IMR-90 (cell line): Measurements from ENCODE around the gene CAPN5. TPM values are rescaled to one million over a fixed set of nuclear protein-coding genes. Genes with fewer than 3 reads are reported as not detected.

Experiments used
- ATAC-seq: fragments of 200-7000 bp; cut with Tn5 transposase; 2 replicates; pipeline ENCODE4 v1.9.1; 2020; ENCODE audit warnings: low read depth, mild to moderate bottlenecking, moderate library complexity
- BruUV-seq: library from RNA; stranded (reverse); fragments of 400-500 nt; replicated peaks from 2 replicates; lab custom pipeline; 2021; lab: Mats Ljungman, UMichigan
- CTCF ChIA-PET: fragments of 300-600 bp; formaldehyde crosslinking; extraction: SDS; loops from one replicate; lab custom pipeline; 2021; ENCODE audit warnings: antibody characterized with exemption; lab: Yijun Ruan, JAX
- POLR2A ChIA-PET: fragments of 300-600 bp; sonication (Branson Sonifier 250); formaldehyde crosslinking; loops from one replicate; lab custom pipeline; 2022; ENCODE audit warnings: antibody characterized with exemption; ENCODE audit not compliant: unreplicated experiment; lab: Charles Lee
- DNase-seq: peaks from one replicate; pipeline ENCODE4 v3.0.0; 2013
- H2AFZ ChIP-seq: replicated peaks from 2 replicates; pipeline ENCODE3; 2013; ENCODE audit warnings: low read length, mild to moderate bottlenecking; ENCODE audit not compliant: poor library complexity
- H2AK5ac ChIP-seq: 2 replicates; pipeline ENCODE4 v1.6.1; 2013; ENCODE audit warnings: low read depth, low read length, inconsistent platforms
- H2AK9ac ChIP-seq: replicated peaks from 2 replicates; pipeline ENCODE3; 2013; ENCODE audit warnings: mild to moderate bottlenecking, low read depth, low read length, moderate library complexity; ENCODE audit not compliant: poor library complexity
- H2BK120ac ChIP-seq: 2 replicates; pipeline ENCODE4 v1.6.1; 2013; ENCODE audit warnings: low read depth, low read length, inconsistent platforms
- H2BK15ac ChIP-seq: 3 replicates; pipeline ENCODE4 v1.6.1; 2013; ENCODE audit warnings: low read depth, low read length, inconsistent platforms
- H2BK20ac ChIP-seq: 2 replicates; pipeline ENCODE4 v1.6.1; 2013; ENCODE audit warnings: low read depth, mild to moderate bottlenecking, inconsistent platforms, low read length, moderate library complexity
- H2BK5ac ChIP-seq: 2 replicates; pipeline ENCODE4 v1.6.1; 2013; ENCODE audit warnings: mild to moderate bottlenecking, low read depth, low read length, inconsistent platforms; ENCODE audit not compliant: poor library complexity, severe bottlenecking
- H3K14ac ChIP-seq: replicated peaks from 2 replicates; pipeline ENCODE4 v1.6.1; 2013; ENCODE audit warnings: low read depth, low read length, inconsistent platforms
- H3K18ac ChIP-seq: 2 replicates; pipeline ENCODE4 v1.6.1; 2013; ENCODE audit warnings: low read depth, low read length, control low read depth
- H3K23ac ChIP-seq: 2 replicates; pipeline ENCODE4 v1.6.1; 2013; ENCODE audit warnings: low read depth, low read length, inconsistent platforms
- H3K27ac ChIP-seq: 2 replicates; pipeline ENCODE4 v1.5.1; 2013; ENCODE audit warnings: mild to moderate bottlenecking, control low read depth, low read length; ENCODE audit not compliant: insufficient read depth
- H3K27me3 ChIP-seq: 2 replicates; pipeline ENCODE4 v1.6.1; 2013; ENCODE audit warnings: low read length; ENCODE audit not compliant: control insufficient read depth, insufficient read depth
- H3K36me3 ChIP-seq: 2 replicates; pipeline ENCODE4 v1.6.1; 2013; ENCODE audit warnings: low read length, mixed read lengths; ENCODE audit not compliant: control insufficient read depth, insufficient read depth
- H3K4ac ChIP-seq: 2 replicates; pipeline ENCODE4 v1.6.1; 2013; ENCODE audit warnings: low read depth, low read length, inconsistent platforms
- H3K4me1 ChIP-seq: 2 replicates; pipeline ENCODE4 v1.6.1; 2013; ENCODE audit warnings: low read length, mixed read lengths; ENCODE audit not compliant: control insufficient read depth, insufficient read depth
- H3K4me2 ChIP-seq: 2 replicates; pipeline ENCODE4 v1.6.1; 2013; ENCODE audit warnings: low read depth, mild to moderate bottlenecking, control low read depth, low read length, moderate library complexity
- H3K4me3 ChIP-seq: 2 replicates; pipeline ENCODE4 v1.5.1; 2013; ENCODE audit warnings: low read depth, mild to moderate bottlenecking, control low read depth, low read length, moderate library complexity; ENCODE audit not compliant: insufficient read depth
- H3K56ac ChIP-seq: 2 replicates; pipeline ENCODE4 v1.6.1; 2013; ENCODE audit warnings: low read length, inconsistent platforms; ENCODE audit not compliant: insufficient read depth; ENCODE audit errors: extremely low read depth
- H3K79me1 ChIP-seq, 2 experiments: 2 replicates each; pipeline ENCODE4 v1.6.1; 2013; ENCODE audit warnings: low read length in 2 of 2, inconsistent platforms in 1 of 2, low read depth in 1 of 2
- H3K9ac ChIP-seq: 2 replicates; pipeline ENCODE4 v1.6.1; 2013; ENCODE audit warnings: low read depth, low read length, control low read depth
- H3K9me1 ChIP-seq: 2 replicates; pipeline ENCODE4 v1.6.1; 2013; ENCODE audit warnings: low read length, inconsistent platforms; ENCODE audit not compliant: insufficient read depth
- H3K9me3 ChIP-seq: 2 replicates; pipeline ENCODE4 v1.6.1; 2013; ENCODE audit warnings: low read length; ENCODE audit not compliant: control insufficient read depth, insufficient read depth
- H4K20me1 ChIP-seq: 2 replicates; pipeline ENCODE4 v1.6.1; 2013; ENCODE audit warnings: low read length, inconsistent platforms; ENCODE audit not compliant: insufficient read depth
- H4K5ac ChIP-seq: 2 replicates; pipeline ENCODE4 v1.6.1; 2013; ENCODE audit warnings: mild to moderate bottlenecking, low read depth, low read length, control low read depth
- H4K8ac ChIP-seq, 2 experiments: 2 replicates each; pipeline ENCODE4 v1.6.1; 2013; ENCODE audit warnings: low read depth in 2 of 2, low read length in 2 of 2, control low read depth in 1 of 2, inconsistent platforms in 1 of 2
- H4K91ac ChIP-seq: 2 replicates; pipeline ENCODE4 v1.6.1; 2013; ENCODE audit warnings: low read depth, low read length, inconsistent platforms; ENCODE audit not compliant: insufficient read depth
- BHLHE40 ChIP-seq: fragments of 150-350 bp; IDR thresholded peaks from 2 replicates; pipeline ENCODE4 v1.6.1; 2016; ENCODE audit warnings: mild to moderate bottlenecking, low read depth, low read length
- CEBPB ChIP-seq: IDR thresholded peaks from 2 replicates; pipeline ENCODE4 v1.6.1; 2012; ENCODE audit warnings: low read depth, low read length, improper control_type of control experiment
- CHD1 ChIP-seq: IDR thresholded peaks from 2 replicates; pipeline ENCODE4 v1.6.1; 2012; ENCODE audit warnings: low read depth, low read length, improper control_type of control experiment
- FOS ChIP-seq: fragments of 150-350 bp; IDR thresholded peaks from 2 replicates; pipeline ENCODE4 v1.6.1; 2016; ENCODE audit warnings: low read depth, low read length
- MAFK ChIP-seq: IDR thresholded peaks from 2 replicates; pipeline ENCODE4 v1.6.1; 2012; ENCODE audit warnings: low read depth, low read length, improper control_type of control experiment
- NFE2L2 ChIP-seq: fragments of 150-350 bp; IDR thresholded peaks from 2 replicates; pipeline ENCODE4 v1.6.1; 2016; ENCODE audit warnings: low read depth, mild to moderate bottlenecking, low read length
- POLR2A ChIP-seq: IDR thresholded peaks from 2 replicates; pipeline ENCODE4 v1.6.1; 2012; ENCODE audit warnings: mild to moderate bottlenecking, low read depth, low read length
- RAD21 ChIP-seq: IDR thresholded peaks from 2 replicates; pipeline ENCODE4 v1.6.1; 2012; ENCODE audit warnings: low read length, improper control_type of control experiment
- RCOR1 ChIP-seq: IDR thresholded peaks from 2 replicates; pipeline ENCODE4 v1.6.1; 2012; ENCODE audit warnings: mild to moderate bottlenecking, low read length, improper control_type of control experiment; ENCODE audit not compliant: insufficient replicate concordance
- RFX5 ChIP-seq: IDR thresholded peaks from 2 replicates; pipeline ENCODE4 v1.8.0; 2012; ENCODE audit warnings: low read depth, mild to moderate bottlenecking, low read length, moderate library complexity
- SMC3 ChIP-seq: fragments of 150-350 bp; IDR thresholded peaks from 2 replicates; pipeline ENCODE4 v1.6.1; 2016; ENCODE audit warnings: low read depth, mild to moderate bottlenecking, antibody characterized with exemption, low read length, moderate library complexity
- WGBS, 2 experiments: methylation state at CpG; one replicate each; pipeline versions ENCODE4 v1.1.5 to v1.1.7; 2013; ENCODE audit warnings: missing lambda C conversion rate in 2 of 2; ENCODE audit not compliant: insufficient read length in 1 of 2; ENCODE audit errors: extremely low coverage in 2 of 2; 5-methylcytosine and 5-hydroxymethylcytosine counted together
- dilution Hi-C: fragments of 300-500 bp; cut with HindIII; formaldehyde crosslinking; loops from one replicate; pipeline ENCODE4 v1.14.3; 2018; ENCODE audit warnings: low sequenced_read_pairs; ENCODE audit not compliant: unreplicated experiment
- in situ Hi-C: fragments of 300-500 bp; cut with MboI; formaldehyde crosslinking; loops from 3 replicates; pipeline ENCODE4 v1.14.3; 2019; ENCODE audit warnings: low sequenced_read_pairs, inconsistent platforms, mixed read lengths
- intact Hi-C: fragments of 100-400 bp; cut with micrococcal nuclease; formaldehyde crosslinking; loops from 2 replicates; pipeline ENCODE4 v1.10.0; 2022
- polyA plus RNA-seq, 3 experiments: library from polyadenylated mRNA; depleted of rRNA; stranded (reverse); fragments of >200 nt; gene quantifications; 2 replicates each; pipeline ENCODE4 v1.2.3, GENCODE V29; 2012; ENCODE audit warnings: low replicate concordance in 1 of 3
- total RNA-seq: library from RNA; depleted of rRNA; stranded (reverse); fragments of >200 nt; gene quantifications from 2 replicates; pipeline ENCODE4 v1.2.3, GENCODE V29; 2012
- TF ChIP-seq, protein P1 (sequence below): fragments of 150-350 bp; IDR thresholded peaks from 2 replicates; pipeline ENCODE4 v1.6.1; 2017; ENCODE audit warnings: mild to moderate bottlenecking, antibody characterized with exemption, low read length, low read depth
- TF ChIP-seq, protein P2 (sequence below): fragments of 150-350 bp; IDR thresholded peaks from 2 replicates; pipeline ENCODE4 v1.6.1; 2016; ENCODE audit warnings: low read depth, mild to moderate bottlenecking, low read length, moderate library complexity, borderline replicate concordance
- TF ChIP-seq, protein P3 (sequence below): conservative IDR thresholded peaks from 2 replicates; pipeline ENCODE4 v1.5.1; 2012; ENCODE audit warnings: mild to moderate bottlenecking, low read depth, low read length, improper control_type of control experiment

Gene CAPN5
- total and polyA plus RNA-seq, 2 of the 4 experiments (the other 2 are of a cell fraction): 8.1 to 24.0 TPM

DNA sequence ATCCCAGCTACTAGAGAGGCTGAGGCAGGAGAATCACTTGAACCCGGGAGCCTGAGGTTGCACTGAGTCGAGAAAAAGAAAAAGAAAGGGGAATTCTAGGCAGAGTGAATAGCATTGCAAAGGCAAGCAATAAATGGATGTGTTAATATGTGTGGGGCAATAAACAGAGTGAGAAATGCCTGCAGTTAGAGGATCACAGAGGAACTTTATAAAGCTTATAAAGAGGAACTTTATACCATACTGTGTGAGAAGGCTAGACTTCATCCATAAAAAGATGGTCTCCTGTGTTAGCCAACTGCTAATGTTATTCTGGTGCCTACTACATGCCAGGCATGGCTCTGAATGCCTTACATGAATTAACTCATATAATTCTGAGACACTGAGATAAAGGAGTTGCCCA is 31.7 kb upstream of the CAPN5 start:
- Histone ChIP-seq H3K4ac (no peak overlapping the region), H4K5ac (no peak overlapping the region), H3K9me1 (peaks cover 2% of the 10 kb centered on the region; the same call in 1 of the 2 replicates), H2AFZ (no peak overlapping the region), H4K91ac (no peak overlapping the region), H2BK120ac (no peak overlapping the region), H3K4me1 (peaks cover 3% of the 10 kb centered on the region; the same call in 1 of the 2 replicates), H4K8ac (no peak overlapping the region), H2BK20ac (no peak overlapping the region), H3K4me2 (no peak overlapping the region), H3K79me1 (no peaks in the 10 kb centered on the region), H3K56ac (no peak overlapping the region), H2AK5ac (no peak overlapping the region), H4K20me1 (no peaks in the 10 kb centered on the region; the same call in none of the 2 replicates), H3K27ac (no peak overlapping the region), H3K27me3 (peaks cover 37% of the 10 kb centered on the region), H2BK15ac (no peak overlapping the region; the same call in 2 of the 3 replicates), H3K18ac (no peak overlapping the region), H3K9me3 (no peaks in the 10 kb centered on the region), H3K4me3 (no peak overlapping the region), H2BK5ac (no peak overlapping the region), H3K36me3 (no peaks in the 10 kb centered on the region), H2AK9ac (no peak overlapping the region), H3K9ac (no peak overlapping the region), H3K14ac (no peak overlapping the region), H3K23ac (no peak overlapping the region)
- TF ChIP-seq RAD21 (no peak), MAFK (no peak), CHD1 (no peak), BHLHE40 (no peak), SMC3 (no peak), POLR2A (no peak), RCOR1 (no peak), CEBPB (no peak), FOS (no peak), NFE2L2 (no peak), RFX5 (no peak)
- TF ChIP-seq, protein P1, sequence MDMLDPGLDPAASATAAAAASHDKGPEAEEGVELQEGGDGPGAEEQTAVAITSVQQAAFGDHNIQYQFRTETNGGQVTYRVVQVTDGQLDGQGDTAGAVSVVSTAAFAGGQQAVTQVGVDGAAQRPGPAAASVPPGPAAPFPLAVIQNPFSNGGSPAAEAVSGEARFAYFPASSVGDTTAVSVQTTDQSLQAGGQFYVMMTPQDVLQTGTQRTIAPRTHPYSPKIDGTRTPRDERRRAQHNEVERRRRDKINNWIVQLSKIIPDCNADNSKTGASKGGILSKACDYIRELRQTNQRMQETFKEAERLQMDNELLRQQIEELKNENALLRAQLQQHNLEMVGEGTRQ: no peak
- TF ChIP-seq, protein P2, sequence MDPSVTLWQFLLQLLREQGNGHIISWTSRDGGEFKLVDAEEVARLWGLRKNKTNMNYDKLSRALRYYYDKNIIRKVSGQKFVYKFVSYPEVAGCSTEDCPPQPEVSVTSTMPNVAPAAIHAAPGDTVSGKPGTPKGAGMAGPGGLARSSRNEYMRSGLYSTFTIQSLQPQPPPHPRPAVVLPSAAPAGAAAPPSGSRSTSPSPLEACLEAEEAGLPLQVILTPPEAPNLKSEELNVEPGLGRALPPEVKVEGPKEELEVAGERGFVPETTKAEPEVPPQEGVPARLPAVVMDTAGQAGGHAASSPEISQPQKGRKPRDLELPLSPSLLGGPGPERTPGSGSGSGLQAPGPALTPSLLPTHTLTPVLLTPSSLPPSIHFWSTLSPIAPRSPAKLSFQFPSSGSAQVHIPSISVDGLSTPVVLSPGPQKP: no peak
- TF ChIP-seq, protein P3, sequence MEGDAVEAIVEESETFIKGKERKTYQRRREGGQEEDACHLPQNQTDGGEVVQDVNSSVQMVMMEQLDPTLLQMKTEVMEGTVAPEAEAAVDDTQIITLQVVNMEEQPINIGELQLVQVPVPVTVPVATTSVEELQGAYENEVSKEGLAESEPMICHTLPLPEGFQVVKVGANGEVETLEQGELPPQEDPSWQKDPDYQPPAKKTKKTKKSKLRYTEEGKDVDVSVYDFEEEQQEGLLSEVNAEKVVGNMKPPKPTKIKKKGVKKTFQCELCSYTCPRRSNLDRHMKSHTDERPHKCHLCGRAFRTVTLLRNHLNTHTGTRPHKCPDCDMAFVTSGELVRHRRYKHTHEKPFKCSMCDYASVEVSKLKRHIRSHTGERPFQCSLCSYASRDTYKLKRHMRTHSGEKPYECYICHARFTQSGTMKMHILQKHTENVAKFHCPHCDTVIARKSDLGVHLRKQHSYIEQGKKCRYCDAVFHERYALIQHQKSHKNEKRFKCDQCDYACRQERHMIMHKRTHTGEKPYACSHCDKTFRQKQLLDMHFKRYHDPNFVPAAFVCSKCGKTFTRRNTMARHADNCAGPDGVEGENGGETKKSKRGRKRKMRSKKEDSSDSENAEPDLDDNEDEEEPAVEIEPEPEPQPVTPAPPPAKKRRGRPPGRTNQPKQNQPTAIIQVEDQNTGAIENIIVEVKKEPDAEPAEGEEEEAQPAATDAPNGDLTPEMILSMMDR: no peak
- intact Hi-C loops: loop anchor here (10.0 kb wide), 1 partner anchor 60 kb away; no protein-coding TSS in a partner anchor
- CTCF ChIA-PET: interaction anchor here (1.1 kb wide), 2 partner anchors 11 to 12 kb away, joined by 3 to 4 read pairs; no protein-coding TSS in a partner anchor
- WGBS, 2 experiments: 100% methylated on average over 2 of the region's 2 CpGs; no CpG with 5 or more reads in 1 of the 2 experiments
- no TSS peak for BruUV-seq
- dilution Hi-C loops: no loop called here
- POLR2A ChIA-PET: no interaction called here
- DNase-seq: no peak
- in situ Hi-C loops: loop anchor here (10.0 to 25.0 kb wide), 2 partner anchors 220 to 298 kb away; no protein-coding TSS in a partner anchor
- no peak for ATAC-seq
